Activated naive CD8-positive, alpha-beta T cell treated with anti-CD3 and anti-CD28 coated beads, Interleukin-2, amount 50 U/mL, for 16 hours (primary cell): Measurements from ENCODE around the gene SUSD2.
"Not testable (repeated sequence)": the region's sequence is repeated elsewhere in the genome, so short reads cannot be mapped to it uniquely, and the experiment has no call there.

Experiments
- DNase-seq: peaks from one replicate; pipeline ENCODE4 v3.0.0-alpha.2; 2020; ENCODE audit warnings: low read depth, low spot score

The SUSD2 gene

DNA sequence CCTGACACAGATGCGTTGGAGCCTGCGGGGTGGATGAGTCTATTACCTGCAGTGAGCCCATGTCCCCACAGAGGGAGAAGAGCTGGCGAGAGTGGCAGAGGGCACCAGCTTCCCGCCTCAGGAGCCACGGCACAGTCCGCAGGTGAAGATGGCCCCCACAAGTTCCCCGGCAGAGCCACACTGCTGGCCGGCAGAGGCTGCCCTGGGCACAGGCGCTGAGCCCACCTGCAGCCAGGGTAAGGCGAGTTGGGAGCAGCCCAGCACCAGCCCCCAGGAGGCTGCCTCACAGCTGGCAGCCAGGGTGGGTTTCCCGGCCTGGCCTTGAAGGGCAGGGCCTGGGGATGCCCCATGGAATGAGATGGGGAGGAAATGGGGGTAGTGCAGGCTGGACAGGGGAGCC, 5.2 kb upstream of the SUSD2 start:
- DNase-seq = no peak

DNA sequence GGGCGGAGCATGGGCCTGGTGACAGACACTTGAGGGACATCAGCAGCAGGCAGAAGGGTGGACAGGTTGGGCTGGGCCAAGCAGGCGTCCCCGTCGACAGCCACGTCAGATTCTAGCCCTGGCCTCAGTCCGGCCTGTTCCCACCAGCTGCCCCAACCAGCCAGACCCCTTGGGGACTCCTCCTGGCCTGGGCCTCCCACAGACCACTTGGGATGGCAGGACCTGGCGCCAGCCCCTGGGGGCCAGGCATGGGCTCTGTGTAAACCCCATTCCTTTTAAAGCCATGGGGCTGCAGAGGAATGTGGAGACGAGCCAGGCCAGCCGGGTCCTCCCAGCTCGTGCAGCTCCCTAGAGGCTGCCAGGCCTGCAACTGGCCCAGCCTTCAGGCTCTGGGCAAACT, 4.7 kb upstream of the SUSD2 start:
- DNase-seq = no peak

DNA sequence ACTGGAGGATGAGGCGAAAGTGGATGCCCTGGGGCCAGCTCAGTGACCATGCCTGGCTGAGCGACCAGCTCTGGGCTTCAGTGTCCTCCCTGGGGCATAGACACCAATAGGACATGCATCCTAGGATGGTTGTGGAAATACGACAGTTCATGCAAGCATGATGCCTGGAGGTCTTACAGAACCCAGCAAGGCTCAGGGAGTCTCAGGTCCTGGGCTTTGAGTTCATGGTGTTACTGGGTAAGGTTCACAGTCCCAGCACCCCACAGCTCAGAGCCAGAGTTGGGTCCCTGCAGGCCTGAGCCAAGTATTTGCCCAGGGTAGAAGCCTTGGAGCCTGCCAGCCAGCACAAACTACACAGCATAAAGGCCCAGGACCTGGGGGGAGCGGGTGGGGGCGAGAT, 4.2 kb upstream of the SUSD2 start:
- DNase-seq = no peak

DNA sequence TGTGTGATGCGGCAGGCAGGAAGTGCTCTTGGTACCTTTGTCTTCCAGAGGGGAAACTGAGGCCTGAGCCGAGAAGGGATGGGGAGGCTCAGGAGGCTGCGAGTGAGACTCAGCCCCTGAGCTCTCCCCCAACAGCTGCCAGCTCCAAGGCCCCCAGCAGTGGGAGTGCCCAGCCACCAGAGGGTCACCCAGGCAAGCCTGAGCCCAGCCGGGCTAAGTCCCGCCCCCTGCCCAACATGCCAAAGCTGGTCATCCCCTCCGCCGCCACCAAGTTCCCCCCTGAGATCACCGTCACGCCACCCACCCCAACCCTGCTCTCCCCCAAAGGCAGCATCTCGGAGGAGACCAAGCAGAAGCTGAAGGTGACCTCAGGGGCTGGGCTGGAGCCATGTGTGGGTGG, 3.8 kb upstream of the SUSD2 start:
- no peak for DNase-seq

DNA sequence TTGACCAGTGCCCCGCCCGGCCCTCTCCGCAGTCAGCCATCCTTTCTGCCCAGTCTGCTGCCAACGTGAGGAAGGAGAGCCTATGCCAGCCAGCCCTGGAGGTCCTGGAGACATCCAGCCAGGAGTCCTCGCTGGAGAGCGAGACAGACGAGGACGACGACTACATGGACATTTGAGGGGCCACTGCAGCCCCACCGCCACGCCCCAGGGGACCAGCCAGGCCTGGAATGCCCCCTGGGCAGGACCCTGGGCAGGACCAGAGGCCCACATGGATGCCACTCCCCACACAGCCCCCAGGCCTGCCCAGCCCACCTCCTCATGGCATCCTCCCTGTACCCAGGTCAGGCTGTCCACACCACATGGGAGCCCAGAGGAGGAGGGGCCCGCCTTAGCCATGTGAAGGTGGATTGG, 3.3 kb upstream of the SUSD2 start:
- DNase-seq = no peak

DNA sequence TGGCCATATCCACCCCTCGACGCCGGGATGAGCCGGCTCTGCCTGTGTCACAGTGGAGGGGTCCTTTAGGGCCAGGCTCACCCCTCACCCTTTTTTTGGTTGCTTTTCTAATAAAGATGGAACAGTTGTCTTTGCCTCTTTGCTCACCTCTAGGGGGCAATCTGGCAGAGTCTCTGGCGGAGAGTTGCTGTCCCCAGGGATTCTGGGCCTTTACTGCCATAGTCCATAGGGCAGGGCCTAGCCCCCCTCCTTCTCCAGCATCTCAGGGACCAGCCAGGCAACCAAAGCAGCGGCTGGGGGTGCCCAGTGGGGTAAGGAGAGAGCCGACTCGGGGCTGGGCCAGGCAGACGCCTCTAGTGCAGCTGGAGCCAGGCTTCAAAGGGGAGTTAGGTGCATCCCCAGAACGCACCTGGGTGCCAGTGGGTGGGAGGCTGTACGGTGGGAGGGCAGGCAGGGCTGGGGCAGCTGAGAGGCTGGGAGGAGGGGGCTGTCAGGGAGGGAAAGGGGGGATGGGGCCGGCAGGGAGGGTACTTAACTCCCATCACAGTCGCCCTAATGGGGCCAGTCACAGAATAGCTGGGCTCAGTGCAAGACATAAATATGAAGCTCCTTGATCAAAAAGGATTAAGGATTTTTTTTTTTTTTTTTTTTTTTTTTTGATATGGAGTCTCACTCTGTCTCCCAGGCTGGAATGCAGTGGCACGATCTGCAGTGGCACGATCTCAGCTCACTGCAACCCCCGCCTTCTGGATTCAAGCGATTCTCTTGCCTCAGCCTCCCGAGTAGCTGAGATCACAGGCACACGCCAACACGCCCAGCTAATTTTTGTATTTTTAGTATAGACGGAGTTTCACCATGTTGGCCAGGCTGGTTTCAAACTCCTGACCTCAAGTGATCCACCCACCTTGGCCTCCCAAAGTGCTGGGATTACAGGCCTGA, 2.5 kb upstream of the SUSD2 start:
- DNase-seq = no peak

DNA sequence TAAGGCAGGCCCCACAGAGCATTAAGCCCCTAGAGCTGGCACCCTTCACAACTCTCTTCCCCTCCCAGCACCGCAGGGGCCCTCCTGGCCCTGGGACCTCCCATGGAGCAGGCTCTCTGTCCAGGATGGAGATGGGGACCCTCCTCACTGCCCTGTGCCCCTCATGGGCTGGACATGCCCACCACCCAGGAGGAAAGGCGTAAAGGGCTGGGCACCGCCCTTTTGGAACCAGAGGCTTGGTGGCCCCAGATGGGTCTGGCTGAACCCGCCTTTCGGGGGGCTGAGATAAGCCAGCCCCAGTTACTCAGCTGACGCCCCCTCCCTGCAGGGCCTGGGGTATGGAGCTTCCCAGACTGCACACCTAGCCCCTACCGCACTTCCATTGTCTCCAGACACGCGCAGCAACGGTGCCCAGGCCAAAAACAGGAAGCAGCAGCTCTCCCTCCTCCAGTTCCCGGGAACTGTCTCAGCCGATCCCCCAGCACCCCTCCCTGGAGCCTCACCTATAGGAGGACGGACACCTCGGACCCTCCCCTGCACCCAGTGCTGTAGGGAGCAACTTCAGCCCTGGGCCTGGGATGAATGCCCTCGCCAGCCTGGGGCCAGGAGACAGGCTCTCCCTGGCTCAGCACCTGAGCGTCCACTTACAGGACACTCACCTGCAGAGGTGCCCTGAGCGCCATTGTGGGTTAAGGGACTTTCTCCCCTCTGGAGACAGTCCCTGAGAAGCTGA, 1.6 kb upstream of the SUSD2 start:
- DNase-seq = no peak

DNA sequence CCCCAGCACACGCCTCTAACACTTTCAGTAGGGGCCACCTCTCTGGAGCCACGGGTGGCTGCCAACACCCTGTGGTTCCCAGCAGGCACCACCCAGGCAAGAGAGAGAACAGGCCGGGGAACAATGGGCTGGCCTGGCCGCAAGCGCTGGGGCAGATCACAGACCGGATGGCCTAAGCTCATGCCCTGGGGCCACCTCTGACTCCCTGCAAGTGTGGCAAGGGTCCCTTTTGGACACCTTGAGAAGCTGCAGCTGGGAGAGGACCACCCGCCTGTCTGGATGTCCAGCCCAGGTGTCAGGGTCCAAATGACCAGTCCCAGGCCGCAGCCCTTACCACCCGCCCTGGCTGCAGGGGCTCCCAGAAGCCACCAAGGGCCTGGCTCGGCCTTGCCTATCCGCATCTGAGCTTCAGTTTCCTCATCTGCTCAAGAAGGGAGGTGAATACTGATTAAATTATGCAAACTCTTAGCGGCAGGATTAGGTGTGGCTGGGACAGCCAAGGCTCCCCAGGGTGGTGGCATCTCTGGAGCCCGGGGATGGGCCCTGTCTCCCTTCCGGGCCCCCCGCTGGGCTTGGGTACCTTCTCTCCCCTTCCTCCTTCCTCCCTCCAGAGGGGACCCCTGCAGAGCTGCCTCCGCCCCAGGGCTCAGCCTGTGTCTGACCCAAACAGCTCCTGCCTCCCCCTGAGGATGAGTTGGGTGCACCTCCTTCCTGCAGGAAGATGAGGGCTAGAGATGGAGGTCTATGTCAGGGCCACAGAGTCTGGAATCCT, 785 bp upstream of the SUSD2 start:
- DNase-seq = no peak

DNA sequence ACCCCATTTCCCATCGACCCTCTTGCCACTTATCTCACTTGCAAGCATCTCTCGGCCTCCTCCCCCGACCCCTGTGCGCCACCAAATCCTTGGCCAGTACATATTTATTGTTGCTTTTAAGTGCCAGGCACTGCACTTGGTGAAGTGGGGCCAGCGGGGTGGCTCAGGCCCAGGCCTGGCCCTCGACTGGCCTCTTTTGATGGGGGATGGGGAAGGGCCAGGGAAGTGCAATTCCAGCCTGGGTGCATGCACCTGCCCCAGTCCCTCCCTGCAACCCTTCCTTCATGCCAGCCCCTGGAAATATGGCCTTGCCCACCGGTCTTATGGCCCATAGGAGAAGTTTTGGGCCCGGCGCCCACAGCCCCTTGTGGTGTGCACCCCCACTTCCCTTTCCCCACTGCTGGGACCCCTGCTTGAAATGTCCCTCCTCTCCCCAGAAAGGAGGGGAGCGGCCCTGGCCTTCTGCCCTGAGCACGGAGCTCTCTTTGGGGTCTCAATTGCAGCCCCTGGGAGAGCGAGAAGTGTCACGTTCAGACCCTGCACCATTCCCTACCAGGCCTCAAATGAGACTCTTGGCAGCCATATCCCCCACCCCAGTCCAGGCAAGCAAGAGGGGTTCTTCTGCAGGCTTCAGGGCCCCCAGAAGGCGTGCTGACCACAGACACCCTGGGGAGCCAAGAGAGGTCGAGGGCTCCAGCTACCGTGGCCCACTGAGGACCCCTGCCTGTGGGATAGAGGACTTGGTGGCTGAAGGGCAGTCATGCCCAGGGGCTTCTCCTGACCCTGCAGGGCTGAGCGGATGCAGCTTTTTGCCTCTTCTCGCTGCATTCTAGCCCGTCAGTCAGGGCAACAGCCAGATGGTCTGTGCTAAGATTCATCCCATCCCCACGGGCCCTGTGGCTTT, 961 bp downstream of the SUSD2 start:
- no peak for DNase-seq

DNA sequence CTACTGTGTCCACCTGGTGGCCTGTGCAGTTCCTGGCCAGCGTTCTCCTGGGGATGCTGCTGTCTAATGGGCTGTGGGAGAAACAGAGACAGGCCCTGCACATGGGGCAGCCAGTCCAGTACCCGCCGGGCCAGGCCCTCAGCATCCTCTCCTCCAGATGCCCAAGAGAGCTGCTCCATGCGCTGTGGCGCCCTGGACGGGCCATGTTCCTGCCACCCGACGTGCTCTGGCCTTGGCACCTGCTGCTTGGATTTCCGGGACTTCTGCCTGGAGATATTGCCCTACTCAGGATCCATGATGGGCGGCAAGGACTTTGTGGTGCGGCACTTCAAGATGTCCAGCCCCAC, 1.6 kb downstream of the SUSD2 start:
- not testable (repeated sequence) for DNase-seq

DNA sequence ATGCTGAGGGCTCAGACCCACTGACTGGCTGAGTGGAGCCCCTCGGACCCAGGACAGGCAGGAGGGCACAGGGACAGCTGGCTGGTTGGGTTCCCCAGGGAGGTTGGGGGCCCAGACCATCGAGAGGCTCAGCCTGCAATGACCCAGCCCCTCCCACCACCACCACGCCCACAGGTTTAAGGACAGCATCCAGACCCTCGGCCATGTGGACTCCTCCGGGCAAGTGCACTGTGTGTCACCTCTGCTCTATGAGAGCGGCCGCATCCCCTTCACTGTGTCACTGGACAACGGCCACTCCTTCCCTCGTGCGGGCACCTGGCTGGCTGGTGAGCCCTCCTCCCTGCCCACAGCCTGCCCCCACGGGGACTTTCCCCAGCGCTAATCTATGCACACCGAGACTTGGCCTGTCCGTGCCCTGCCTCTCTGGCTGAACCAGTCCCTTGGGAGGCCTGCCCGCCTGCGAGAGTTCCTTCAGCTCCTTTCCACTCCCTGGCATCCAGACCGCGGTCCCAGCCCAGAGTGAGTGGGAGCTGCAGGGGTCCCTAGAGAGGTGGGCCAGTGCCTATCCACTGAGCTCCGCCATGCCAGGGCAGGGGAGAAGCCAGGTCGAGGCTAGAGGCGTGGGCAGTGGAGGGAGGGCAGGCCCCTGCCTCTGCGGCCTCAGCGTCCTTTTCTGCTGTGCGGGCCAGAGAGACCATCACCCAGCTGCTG, 2.2 kb downstream of the SUSD2 start:
- DNase-seq = no peak

DNA sequence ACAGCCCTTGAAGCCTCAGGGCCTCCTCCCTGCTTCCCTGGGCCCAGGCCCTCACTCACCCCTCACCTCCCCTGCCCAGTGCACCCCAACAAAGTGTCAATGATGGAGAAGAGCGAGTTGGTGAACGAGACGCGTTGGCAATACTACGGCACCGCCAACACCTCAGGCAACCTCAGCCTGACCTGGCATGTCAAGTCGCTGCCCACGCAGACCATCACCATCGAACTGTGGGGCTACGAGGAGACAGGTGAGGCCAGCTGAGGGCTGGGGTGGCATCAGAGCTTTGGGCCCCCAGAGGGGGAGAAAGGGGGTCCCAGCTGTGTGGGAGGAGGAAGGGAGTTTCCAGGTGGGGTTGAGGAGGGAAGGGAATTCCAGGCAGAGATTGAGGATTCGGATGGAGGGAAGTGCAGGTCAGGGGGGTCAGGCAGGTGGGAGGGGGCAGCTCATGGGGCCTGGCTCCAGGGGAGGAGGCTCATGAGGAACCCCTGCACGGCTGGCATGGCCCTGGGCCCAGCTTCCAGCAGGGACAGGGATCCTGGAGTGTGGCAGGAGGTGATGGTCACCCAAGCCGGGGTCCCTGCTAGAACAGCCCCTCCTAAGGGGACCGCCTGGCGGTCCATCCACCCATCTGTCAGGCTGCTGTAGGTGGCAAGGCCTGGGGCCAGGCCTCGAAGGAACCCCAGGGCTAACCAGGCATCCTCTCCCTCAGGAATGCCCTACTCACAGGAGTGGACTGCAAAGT, 2.9 kb downstream of the SUSD2 start:
- DNase-seq = no peak

DNA sequence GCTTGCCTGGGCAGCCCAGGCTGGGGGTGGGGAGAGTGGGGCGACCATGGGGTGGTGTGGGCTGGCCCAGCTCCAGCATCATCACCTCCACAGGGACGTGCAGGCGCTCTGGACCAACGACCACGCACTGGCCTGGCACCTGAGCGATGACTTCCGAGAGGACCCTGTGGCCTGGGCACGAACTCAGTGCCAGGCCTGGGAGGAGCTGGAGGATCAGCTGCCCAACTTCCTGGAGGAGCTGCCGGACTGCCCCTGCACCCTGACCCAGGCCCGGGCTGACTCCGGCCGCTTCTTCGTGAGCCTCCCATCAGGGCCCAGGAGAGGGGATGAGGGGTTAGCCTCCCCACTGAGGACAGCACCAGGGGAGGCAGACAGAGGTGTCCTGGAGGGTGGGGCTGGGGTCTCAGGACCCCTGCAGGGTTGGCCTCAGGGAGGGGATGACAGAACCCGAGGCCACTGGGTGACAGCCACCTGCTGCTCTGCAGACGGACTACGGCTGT, 3.8 kb downstream of the SUSD2 start:
- no peak for DNase-seq

DNA sequence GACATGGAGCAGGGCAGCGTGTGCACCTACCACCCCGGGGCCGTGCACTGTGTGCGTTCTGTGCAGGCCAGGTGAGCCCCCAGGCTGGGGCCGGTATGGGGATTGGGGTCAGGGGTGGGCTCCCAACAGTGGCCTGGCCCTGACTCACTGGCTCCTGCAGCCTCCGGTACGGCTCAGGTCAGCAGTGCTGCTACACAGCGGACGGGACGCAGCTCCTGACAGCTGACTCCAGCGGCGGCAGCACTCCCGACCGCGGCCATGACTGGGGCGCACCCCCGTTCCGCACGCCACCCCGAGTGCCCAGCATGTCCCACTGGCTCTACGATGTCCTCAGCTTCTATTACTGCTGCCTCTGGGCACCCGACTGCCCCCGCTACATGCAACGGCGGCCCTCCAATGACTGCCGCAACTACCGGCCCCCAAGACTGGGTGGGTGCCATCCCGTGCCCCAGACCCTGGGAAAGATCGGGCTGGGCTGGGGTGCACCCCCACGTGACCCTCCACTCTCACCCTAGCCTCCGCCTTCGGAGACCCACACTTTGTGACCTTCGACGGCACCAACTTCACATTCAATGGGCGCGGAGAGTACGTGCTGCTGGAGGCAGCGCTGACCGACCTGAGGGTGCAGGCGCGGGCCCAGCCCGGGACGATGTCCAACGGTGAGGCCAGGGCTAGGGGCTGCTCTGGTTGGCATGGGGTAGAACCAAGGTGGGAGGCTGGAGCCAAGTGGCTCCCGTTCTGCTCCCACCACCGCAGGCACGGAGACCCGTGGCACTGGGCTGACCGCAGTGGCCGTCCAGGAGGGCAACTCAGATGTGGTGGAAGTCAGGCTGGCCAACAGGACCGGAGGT, 4.4 kb downstream of the SUSD2 start:
- no peak for DNase-seq

DNA sequence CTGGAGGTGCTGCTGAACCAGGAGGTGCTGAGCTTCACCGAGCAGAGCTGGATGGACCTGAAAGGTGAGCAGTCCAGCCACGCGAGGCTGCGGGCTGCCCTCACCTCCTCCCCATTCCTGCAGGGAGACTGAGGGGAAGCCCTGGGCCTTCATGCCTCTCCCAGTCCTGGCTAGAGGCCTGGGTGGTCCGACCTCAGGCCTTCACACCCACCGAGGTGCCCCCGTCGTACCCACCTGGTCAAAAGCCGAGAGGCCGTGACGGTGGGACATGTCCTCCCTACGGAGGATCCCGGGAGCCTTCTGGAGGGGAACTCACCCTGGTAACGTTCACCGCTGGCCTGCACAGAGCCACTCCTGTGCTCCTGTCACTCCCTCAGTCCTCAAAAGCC, 5.1 kb downstream of the SUSD2 start:
- no peak for DNase-seq

DNA sequence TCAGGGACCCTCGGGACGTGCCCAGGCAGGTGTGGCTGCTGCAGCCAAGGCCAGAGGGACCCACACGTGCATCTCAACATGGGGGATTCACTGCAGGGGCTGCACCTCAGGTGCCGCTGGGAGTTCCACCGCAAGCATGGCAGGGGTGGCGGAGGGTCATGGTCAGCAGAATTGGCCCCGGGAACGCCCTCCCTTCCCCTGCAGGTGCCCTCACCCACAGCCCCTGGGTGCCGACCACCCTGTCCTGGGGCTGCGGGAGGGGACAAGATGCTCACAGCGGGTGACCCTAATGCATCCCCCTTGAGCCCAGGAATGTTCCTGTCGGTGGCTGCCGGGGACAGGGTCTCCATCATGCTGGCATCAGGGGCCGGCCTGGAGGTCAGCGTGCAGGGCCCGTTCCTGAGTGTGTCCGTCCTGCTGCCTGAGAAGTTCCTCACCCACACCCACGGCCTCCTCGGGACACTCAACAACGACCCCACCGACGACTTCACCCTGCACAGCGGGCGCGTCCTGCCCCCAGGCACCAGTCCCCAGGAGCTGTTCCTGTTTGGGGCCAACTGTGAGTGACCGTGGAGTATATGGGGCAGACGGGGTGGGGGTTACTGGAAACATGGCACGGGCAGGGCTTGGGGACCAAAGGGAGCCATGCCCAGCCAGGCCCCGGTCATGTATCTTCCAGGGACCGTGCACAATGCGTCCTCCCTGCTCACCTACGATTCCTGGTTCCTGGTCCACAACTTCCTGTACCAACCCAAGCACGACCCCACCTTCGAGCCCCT, 5.8 kb downstream of the SUSD2 start:
- no peak for DNase-seq

DNA sequence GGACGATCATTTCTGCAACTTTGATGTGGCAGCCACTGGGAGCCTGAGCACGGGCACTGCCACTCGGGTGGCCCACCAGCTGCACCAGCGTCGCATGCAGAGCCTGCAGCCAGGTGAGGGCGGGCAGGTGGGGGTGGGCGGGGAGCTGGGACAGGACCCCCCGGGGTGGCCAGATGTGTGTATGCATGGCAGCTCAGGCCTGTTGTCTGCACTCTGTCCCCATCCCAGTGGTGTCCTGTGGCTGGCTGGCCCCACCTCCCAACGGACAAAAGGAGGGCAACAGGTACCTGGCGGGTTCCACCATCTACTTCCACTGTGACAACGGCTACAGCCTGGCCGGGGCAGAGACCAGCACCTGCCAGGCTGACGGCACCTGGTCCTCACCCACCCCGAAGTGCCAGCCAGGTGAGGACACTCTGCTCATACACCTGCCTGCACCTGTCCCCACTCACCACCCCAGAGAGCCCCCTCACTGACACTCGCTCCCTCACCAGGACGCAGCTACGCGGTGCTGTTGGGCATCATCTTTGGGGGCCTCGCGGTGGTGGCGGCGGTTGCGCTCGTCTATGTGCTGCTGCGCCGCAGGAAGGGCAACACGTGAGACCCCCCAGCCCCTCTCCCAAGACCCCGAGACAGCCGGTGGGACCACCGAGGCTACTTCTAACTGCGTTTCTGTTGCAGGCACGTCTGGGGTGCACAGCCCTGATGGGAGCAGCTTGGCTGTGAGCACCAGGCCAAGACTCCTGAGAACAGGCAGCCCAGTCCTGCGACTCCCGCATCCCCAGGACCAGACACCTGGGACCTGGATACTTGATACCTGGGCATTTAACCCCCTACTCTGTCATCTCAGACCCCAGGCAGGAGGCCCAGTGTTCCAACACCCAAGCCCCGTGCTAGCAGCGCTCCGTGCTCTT, 6.7 kb downstream of the SUSD2 start:
- DNase-seq = no peak
